Breast epithelium (tissue), 3 donors: ENCODE measurements around the gene GNAL.

ENCODE experiments used
- POLR2A ChIP-seq: fragments of 450-650 bp; IDR thresholded peaks from one replicate; pipeline ENCODE4 v1.6.1; 2016; ENCODE audit warnings: antibody characterized with exemption, mild to moderate bottlenecking, moderate library complexity
- POLR2AphosphoS5 ChIP-seq, 3 donors: sonication (generic); formaldehyde crosslinking; IDR thresholded peaks; one replicate each; pipeline ENCODE4 v1.6.1; 2017; ENCODE audit warnings: antibody characterized with exemption in 3 of 3
- TF ChIP-seq, protein P1 (sequence below), 3 donors: fragments of 450-650 bp; IDR thresholded peaks; one replicate each; pipeline ENCODE4 v1.5.1; 2016 to 2017; ENCODE audit warnings: antibody characterized with exemption in 3 of 3, mild to moderate bottlenecking in 3 of 3, moderate library complexity in 3 of 3

GRCh38 chr18:11859903-11860407 lies 170.9 kb downstream of the GNAL start:
- TF ChIP-seq, protein P1, sequence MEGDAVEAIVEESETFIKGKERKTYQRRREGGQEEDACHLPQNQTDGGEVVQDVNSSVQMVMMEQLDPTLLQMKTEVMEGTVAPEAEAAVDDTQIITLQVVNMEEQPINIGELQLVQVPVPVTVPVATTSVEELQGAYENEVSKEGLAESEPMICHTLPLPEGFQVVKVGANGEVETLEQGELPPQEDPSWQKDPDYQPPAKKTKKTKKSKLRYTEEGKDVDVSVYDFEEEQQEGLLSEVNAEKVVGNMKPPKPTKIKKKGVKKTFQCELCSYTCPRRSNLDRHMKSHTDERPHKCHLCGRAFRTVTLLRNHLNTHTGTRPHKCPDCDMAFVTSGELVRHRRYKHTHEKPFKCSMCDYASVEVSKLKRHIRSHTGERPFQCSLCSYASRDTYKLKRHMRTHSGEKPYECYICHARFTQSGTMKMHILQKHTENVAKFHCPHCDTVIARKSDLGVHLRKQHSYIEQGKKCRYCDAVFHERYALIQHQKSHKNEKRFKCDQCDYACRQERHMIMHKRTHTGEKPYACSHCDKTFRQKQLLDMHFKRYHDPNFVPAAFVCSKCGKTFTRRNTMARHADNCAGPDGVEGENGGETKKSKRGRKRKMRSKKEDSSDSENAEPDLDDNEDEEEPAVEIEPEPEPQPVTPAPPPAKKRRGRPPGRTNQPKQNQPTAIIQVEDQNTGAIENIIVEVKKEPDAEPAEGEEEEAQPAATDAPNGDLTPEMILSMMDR (IDR thresholded peaks at IDR 0.05): no peak
- TF ChIP-seq POLR2A (no peak), POLR2AphosphoS5 (IDR thresholded peaks at IDR 0.05) (no peak)
